Natural killer cell (primary cell): ENCODE results near the gene DUSP8. TPM values are rescaled to one million over a fixed set of nuclear protein-coding genes. Genes with fewer than 3 reads are reported as not detected.

Source experiments
- ATAC-seq, 3 donors: fragments of 150-1000 bp in 2 of 3; fragments of 200-7000 bp in 1 of 3; cut with Tn5 transposase; 1 replicate in 1 of 3; 2 replicates in 2 of 3; pipeline ENCODE4 v1.10.0; 2021; ENCODE audit warnings: mild to moderate bottlenecking in 2 of 3, moderate library complexity in 2 of 3
- DNase-seq, 2 donors: peaks; one replicate each; pipeline versions ENCODE4 v3.0.0 to v3.0.0-alpha.2; 2013 to 2021; ENCODE audit warnings: mixed read lengths in 1 of 2
- H3K27ac ChIP-seq: one replicate; pipeline ENCODE4 v1.5.1; 2013; ENCODE audit warnings: mild to moderate bottlenecking, low read length
- H3K27me3 ChIP-seq: one replicate; pipeline ENCODE4 v1.6.1; 2013; ENCODE audit warnings: low read length; ENCODE audit not compliant: control insufficient read depth, insufficient read depth
- H3K36me3 ChIP-seq: one replicate; pipeline ENCODE4 v1.6.1; 2013; ENCODE audit warnings: low read length; ENCODE audit not compliant: control insufficient read depth, insufficient read depth
- H3K4me1 ChIP-seq: one replicate; pipeline ENCODE4 v1.6.1; 2013; ENCODE audit warnings: low read length; ENCODE audit not compliant: control insufficient read depth, insufficient read depth
- H3K4me3 ChIP-seq: one replicate; pipeline ENCODE4 v1.5.1; 2013; ENCODE audit warnings: low read length
- H3K9me3 ChIP-seq: one replicate; pipeline ENCODE4 v1.6.1; 2013; ENCODE audit warnings: low read length; ENCODE audit not compliant: control insufficient read depth, insufficient read depth
- H3K27ac Mint-ChIP-seq, 2 donors: one replicate each; pipeline ENCODE4 v1.8.0; 2022; ENCODE audit warnings: mild to moderate bottlenecking in 2 of 2, mixed read lengths in 2 of 2, moderate library complexity in 1 of 2
- H3K27me3 Mint-ChIP-seq, 2 donors: one replicate each; pipeline ENCODE4 v1.8.0; 2022; ENCODE audit warnings: low read depth in 2 of 2, mixed read lengths in 2 of 2
- H3K36me3 Mint-ChIP-seq: one replicate; pipeline ENCODE4 v1.8.0; 2022; ENCODE audit warnings: mixed read lengths
- H3K4me1 Mint-ChIP-seq, 2 donors: one replicate each; pipeline ENCODE4 v1.8.0; 2022; ENCODE audit warnings: mixed read lengths in 2 of 2
- H3K4me3 Mint-ChIP-seq: one replicate; pipeline ENCODE4 v1.8.0; 2022; ENCODE audit warnings: mild to moderate bottlenecking, moderate library complexity, mixed read lengths
- H3K9me3 Mint-ChIP-seq, 2 donors: one replicate each; pipeline ENCODE4 v1.8.0; 2022; ENCODE audit warnings: mixed read lengths in 2 of 2
- CTCF ChIP-seq: fragments of 200-600 bp; IDR thresholded peaks from one replicate; pipeline ENCODE4 v1.8.0; 2022; ENCODE audit warnings: antibody characterized with exemption
- WGBS: methylation state at CpG from one replicate; pipeline ENCODE4 v1.1.7; 2013; ENCODE audit warnings: missing lambda C conversion rate; ENCODE audit not compliant: insufficient coverage; 5-methylcytosine and 5-hydroxymethylcytosine counted together
- intact Hi-C: fragments of 100-400 bp; cut with micrococcal nuclease; formaldehyde crosslinking; loops from one replicate; pipeline ENCODE4 v1.14.2; 2022
- total RNA-seq, 4 donors: library from RNA; stranded (reverse); fragments of 120-200 nt in 1 of 4; gene quantifications; one replicate each; pipeline versions ENCODE4 v1.2.3 to v1.2.4, GENCODE V29; 2013 to 2022

The DUSP8 gene
- total RNA-seq, 3 donors from 2014 or later (not counting 1 experiment from before 2014, with no cell fraction given) = 24.1 to 47.3 (median 38.4) TPM

GRCh38 chr11:1521382-1522080, 50.5 kb downstream of the DUSP8 start:
- DNase-seq (peak in 1 of 2 donors; percentile 43), ATAC-seq (peak; percentile 72 to 74 (median 72))
- peak overlapping the region; percentile 45 to 86 for H3K27ac Mint-ChIP-seq
- H3K9me3 Mint-ChIP-seq = no peaks in the 10 kb centered on the region
- Histone ChIP-seq H3K4me3 (no peak overlapping the region), H3K27me3 (no peaks in the 10 kb centered on the region), H3K36me3 (no peaks in the 10 kb centered on the region), H3K9me3 (no peaks in the 10 kb centered on the region), H3K4me1 (peaks cover 62% of the 10 kb centered on the region), H3K27ac (no peak overlapping the region)
- peaks cover 73 to 84% of the 10 kb centered on the region in 2 donors for H3K4me1 Mint-ChIP-seq
- 55% methylated on average over 21 of the region's 21 CpGs for WGBS
- no peaks in the 10 kb centered on the region for H3K27me3 Mint-ChIP-seq
- H3K36me3 Mint-ChIP-seq = no peaks in the 10 kb centered on the region
- intact Hi-C loops = no loop called here
- TF ChIP-seq CTCF = no peak
- peak overlapping the region; percentile 21 for H3K4me3 Mint-ChIP-seq

GRCh38 chr11:1520663-1521267, 51.3 kb downstream of the DUSP8 start:
- no peaks in the 10 kb centered on the region for H3K9me3 ChIP-seq
- Mint-ChIP-seq H3K27ac (peak overlapping the region; percentile 45 to 86), H3K36me3 (no peaks in the 10 kb centered on the region), H3K4me1 (peaks cover 75 to 85% of the 10 kb centered on the region in 2 donors), H3K27me3 (no peaks in the 10 kb centered on the region), H3K4me3 (no peak overlapping the region), H3K9me3 (no peaks in the 10 kb centered on the region)
- H3K4me3 ChIP-seq = no peak overlapping the region
- peak overlapping the region; percentile 18 for H3K27ac ChIP-seq
- peaks cover 70% of the 10 kb centered on the region for H3K4me1 ChIP-seq
- no peak for ATAC-seq
- H3K27me3 ChIP-seq = no peaks in the 10 kb centered on the region
- H3K36me3 ChIP-seq = no peaks in the 10 kb centered on the region
- no peak for TF ChIP-seq CTCF
- intact Hi-C loops = no loop called here
- DNase-seq = no peak
- WGBS = 83% methylated on average over 19 of the region's 19 CpGs

- H3K9me3 ChIP-seq = no peaks in the 10 kb centered on the region
- intact Hi-C loops = no loop called here
- WGBS = 91% methylated on average over 13 of the region's 13 CpGs
- Mint-ChIP-seq H3K36me3 (no peaks in the 10 kb centered on the region), H3K27ac (peak overlapping the region; percentile 45 to 86), H3K9me3 (no peaks in the 10 kb centered on the region), H3K27me3 (no peaks in the 10 kb centered on the region), H3K4me1 (peaks cover 80 to 88% of the 10 kb centered on the region in 2 donors), H3K4me3 (no peak overlapping the region)
- H3K27ac ChIP-seq = no peak overlapping the region
- DNase-seq = no peak
- no peak for ATAC-seq
- H3K4me1 ChIP-seq = peaks cover 74% of the 10 kb centered on the region
- no peaks in the 10 kb centered on the region for H3K27me3 ChIP-seq
- TF ChIP-seq CTCF = no peak
- H3K36me3 ChIP-seq = no peaks in the 10 kb centered on the region
- no peak overlapping the region for H3K4me3 ChIP-seq
Observed at GRCh38 chr11:1520209-1520662, 51.8 kb downstream of the DUSP8 start.
